ENCODE measurements around the gene TMIE. TPM values are rescaled to one million over a fixed set of nuclear protein-coding genes. Genes with fewer than 3 reads are reported as not detected.

Gene TMIE
- total RNA-seq, 6 experiments from 2014 or later, result not detected

DNA sequence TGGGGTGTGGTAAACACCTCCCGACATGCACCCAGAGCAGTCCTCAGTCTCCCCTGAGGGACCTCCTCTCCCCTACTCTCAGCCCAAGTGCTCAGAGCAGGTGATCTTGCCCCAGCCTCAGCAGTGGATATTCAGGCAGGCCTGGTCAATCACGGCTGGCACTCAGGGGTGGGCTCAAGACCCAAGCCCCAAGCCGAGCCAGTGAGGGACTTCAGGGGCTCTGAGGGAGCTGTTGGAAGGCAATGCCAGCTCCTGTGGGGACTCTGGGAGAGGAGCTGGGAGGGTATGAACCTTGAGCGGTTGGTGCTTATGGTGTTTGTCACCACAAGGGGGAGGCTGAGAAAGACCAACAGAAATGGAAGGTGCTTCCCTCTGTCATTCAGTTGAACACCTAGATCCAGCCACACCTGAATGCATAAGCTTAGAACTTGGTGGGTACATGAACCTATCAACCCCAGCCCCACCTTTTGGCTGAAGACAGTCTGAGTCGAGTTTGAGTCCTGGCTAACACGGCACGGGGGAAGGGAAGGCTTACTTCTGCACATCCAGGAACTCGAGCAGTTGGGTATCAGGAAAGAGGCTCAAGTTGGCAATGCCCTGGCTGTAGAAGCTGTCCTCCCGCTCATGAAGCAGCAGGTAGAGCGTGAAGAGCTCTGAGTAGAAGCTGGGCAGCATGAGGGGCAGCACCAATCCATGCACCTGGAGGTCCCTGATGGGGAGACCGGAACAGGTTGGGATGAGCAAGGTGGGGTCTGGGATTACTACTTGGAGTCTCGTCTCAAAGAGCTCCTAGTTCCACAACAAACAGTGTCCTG, 27.0 kb upstream of the TMIE start:
- no peaks in the 10 kb centered on the region for H3K36me3 Mint-ChIP-seq (ENCODE audit: low read depth)
- no peak overlapping the region for H3K27ac Mint-ChIP-seq
- H3K4me1 Mint-ChIP-seq (ENCODE audit: low read depth), result no peaks in the 10 kb centered on the region
- TF ChIP-seq, protein P1, sequence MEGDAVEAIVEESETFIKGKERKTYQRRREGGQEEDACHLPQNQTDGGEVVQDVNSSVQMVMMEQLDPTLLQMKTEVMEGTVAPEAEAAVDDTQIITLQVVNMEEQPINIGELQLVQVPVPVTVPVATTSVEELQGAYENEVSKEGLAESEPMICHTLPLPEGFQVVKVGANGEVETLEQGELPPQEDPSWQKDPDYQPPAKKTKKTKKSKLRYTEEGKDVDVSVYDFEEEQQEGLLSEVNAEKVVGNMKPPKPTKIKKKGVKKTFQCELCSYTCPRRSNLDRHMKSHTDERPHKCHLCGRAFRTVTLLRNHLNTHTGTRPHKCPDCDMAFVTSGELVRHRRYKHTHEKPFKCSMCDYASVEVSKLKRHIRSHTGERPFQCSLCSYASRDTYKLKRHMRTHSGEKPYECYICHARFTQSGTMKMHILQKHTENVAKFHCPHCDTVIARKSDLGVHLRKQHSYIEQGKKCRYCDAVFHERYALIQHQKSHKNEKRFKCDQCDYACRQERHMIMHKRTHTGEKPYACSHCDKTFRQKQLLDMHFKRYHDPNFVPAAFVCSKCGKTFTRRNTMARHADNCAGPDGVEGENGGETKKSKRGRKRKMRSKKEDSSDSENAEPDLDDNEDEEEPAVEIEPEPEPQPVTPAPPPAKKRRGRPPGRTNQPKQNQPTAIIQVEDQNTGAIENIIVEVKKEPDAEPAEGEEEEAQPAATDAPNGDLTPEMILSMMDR (IDR thresholded peaks at IDR 0.05), result peak; percentile 66
- no peak for DNase-seq
- no peaks in the 10 kb centered on the region for H3K9me3 Mint-ChIP-seq
- no peak overlapping the region for H3K4me3 Mint-ChIP-seq
- peaks cover 21% of the 10 kb centered on the region for H3K27me3 Mint-ChIP-seq (ENCODE audit: insufficient read depth)

DNA sequence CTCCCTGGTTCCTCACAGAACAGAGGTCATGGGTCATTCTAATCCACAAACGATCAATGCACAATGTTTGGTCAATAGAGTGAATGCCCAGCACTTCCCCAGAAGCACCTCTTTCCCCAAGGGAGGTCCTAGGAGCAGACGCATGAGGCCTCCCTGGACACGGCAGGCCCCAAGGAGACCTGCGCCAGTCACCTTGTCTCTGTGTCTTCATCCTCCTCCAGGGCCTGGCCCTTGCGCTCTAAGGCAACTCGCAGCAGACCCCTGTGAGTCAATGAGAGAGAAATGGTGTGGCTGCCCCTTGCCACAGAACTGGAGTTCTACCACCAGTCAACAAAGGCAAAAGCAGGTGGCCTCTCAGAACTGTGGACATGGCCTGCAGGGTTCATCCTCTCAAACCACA, 25.8 kb upstream of the TMIE start:
- H3K4me1 Mint-ChIP-seq (ENCODE audit: low read depth), result no peaks in the 10 kb centered on the region
- no peaks in the 10 kb centered on the region for H3K9me3 Mint-ChIP-seq
- DNase-seq, result no peak
- H3K27me3 Mint-ChIP-seq (ENCODE audit: insufficient read depth), result peaks cover 28% of the 10 kb centered on the region
- H3K4me3 Mint-ChIP-seq, result no peak overlapping the region
- no peak overlapping the region for H3K27ac Mint-ChIP-seq
- no peaks in the 10 kb centered on the region for H3K36me3 Mint-ChIP-seq (ENCODE audit: low read depth)
- TF ChIP-seq, protein P1 (IDR thresholded peaks at IDR 0.05), result no peak

DNA sequence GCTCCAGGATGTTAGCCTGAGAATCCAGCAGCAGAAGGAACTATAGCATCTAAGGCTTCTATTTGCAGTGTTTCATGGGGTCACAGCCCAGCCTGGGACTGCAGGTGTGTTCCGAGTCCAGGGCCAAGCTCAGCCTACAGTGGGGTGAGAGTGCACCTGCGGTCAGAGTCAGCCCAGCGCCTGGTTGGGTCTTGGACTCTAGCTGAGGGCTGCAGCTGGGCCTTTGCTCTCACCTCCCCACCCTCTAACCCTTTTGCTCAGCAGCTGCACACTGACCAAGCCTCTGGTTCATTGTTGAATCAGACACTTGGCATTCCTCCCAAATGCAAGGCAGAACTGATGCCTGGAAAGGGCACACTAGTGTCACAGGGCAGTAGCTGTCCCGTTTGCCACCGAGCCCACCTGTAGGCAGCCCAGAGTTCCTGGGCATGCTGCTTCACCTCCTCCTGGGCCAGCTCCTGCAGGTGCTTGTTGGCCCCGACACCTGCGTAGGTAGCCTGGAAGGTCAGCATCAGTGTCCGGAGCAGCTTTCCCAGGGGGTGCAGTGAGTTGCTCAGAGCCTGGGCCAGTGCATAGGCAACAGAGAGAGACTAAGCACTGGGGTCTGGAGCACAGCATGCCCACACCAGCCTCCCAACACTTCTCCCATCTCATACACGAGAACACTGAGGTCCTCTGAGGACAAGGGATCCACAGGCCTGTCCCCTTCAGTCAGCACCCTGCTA, 25.2 kb upstream of the TMIE start:
- TF ChIP-seq, protein P1 (IDR thresholded peaks at IDR 0.05), result no peak
- Mint-ChIP-seq H3K9me3 (no peaks in the 10 kb centered on the region), H3K4me1 (ENCODE audit: low read depth) (no peaks in the 10 kb centered on the region), H3K27me3 (ENCODE audit: insufficient read depth) (peaks cover 28% of the 10 kb centered on the region), H3K4me3 (no peak overlapping the region), H3K27ac (no peak overlapping the region), H3K36me3 (ENCODE audit: low read depth) (no peaks in the 10 kb centered on the region)
- peak; percentile 24 for DNase-seq

DNA sequence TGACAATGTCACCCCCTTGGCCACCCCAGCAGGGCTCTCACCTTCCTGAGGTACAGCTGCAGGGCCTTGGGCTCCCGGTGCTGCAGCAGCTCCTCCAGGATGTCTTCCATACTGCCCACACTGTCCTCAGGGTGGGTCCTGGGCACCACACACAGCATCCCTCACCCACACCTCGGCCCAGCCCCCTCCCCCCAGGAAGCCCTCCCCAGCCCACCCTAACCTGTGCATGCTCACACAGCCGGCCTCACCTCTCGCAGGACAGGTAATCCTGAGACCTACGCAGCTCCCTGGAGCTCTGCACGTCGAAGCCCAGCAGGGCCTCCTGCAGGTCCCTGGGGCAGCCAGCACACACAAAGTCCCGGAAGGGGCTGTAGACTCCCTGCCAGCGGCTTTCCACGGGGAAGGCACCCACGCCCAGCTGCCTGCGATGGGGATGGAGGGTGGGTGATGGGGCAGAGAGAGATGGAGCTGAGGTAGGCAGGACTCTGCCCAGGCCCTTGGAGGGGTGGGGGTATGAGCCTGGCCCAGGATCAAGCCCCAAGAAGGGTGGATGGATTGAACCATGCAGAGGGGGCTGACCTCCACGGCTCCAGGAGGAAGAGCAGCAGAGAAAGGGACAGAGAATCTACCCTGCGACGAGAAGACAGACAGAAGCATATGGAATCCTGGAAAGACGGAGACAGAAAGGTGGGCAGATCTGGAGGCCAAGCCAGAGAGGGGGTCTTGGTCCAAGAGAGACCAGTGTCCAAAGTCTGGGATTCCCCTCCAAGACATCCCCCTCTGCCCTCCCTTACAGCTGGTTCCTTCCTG, 24.4 kb upstream of the TMIE start:
- no peak overlapping the region for H3K27ac Mint-ChIP-seq

DNA sequence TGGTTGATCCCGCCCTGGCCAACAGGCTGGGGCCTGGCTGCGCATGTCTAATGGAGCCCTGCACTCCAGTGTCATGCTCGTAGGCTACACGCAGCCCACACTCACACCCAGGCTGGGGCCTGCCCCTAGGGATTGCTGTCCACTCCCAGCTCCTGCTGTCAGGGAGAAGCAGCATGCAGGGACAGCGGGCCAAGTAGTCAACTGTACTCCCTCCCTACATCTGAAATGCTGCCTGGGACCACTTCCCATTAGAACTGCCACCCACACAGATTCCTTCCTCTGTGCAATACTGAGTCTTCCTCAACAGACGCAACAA, 23.8 kb upstream of the TMIE start:
- Mint-ChIP-seq H3K27me3 (ENCODE audit: insufficient read depth) (peaks cover 26% of the 10 kb centered on the region), H3K9me3 (no peaks in the 10 kb centered on the region), H3K4me1 (ENCODE audit: low read depth) (no peaks in the 10 kb centered on the region), H3K27ac (no peak overlapping the region), H3K4me3 (no peak overlapping the region), H3K36me3 (ENCODE audit: low read depth) (no peaks in the 10 kb centered on the region)
- TF ChIP-seq, protein P1 (IDR thresholded peaks at IDR 0.05), result no peak
- no peak for DNase-seq

More for the DNA sequence above, 24.4 kb upstream of the TMIE start:
- H3K4me1 Mint-ChIP-seq (ENCODE audit: low read depth), result no peaks in the 10 kb centered on the region
- no peaks in the 10 kb centered on the region for H3K9me3 Mint-ChIP-seq
- H3K27me3 Mint-ChIP-seq (ENCODE audit: insufficient read depth), result peaks cover 28% of the 10 kb centered on the region
- H3K4me3 Mint-ChIP-seq, result no peak overlapping the region
- TF ChIP-seq, protein P1 (IDR thresholded peaks at IDR 0.05), result no peak
- no peaks in the 10 kb centered on the region for H3K36me3 Mint-ChIP-seq (ENCODE audit: low read depth)
- DNase-seq, result no peak
